NCI-H82 (cell line): ENCODE results near the gene AOC3.

Experiments
- DNase-seq: peaks from one replicate; lab custom pipeline; 2025; lab: John Stamatoyannopoulos, UW

Gene AOC3, protein sequence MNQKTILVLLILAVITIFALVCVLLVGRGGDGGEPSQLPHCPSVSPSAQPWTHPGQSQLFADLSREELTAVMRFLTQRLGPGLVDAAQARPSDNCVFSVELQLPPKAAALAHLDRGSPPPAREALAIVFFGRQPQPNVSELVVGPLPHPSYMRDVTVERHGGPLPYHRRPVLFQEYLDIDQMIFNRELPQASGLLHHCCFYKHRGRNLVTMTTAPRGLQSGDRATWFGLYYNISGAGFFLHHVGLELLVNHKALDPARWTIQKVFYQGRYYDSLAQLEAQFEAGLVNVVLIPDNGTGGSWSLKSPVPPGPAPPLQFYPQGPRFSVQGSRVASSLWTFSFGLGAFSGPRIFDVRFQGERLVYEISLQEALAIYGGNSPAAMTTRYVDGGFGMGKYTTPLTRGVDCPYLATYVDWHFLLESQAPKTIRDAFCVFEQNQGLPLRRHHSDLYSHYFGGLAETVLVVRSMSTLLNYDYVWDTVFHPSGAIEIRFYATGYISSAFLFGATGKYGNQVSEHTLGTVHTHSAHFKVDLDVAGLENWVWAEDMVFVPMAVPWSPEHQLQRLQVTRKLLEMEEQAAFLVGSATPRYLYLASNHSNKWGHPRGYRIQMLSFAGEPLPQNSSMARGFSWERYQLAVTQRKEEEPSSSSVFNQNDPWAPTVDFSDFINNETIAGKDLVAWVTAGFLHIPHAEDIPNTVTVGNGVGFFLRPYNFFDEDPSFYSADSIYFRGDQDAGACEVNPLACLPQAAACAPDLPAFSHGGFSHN

DNA sequence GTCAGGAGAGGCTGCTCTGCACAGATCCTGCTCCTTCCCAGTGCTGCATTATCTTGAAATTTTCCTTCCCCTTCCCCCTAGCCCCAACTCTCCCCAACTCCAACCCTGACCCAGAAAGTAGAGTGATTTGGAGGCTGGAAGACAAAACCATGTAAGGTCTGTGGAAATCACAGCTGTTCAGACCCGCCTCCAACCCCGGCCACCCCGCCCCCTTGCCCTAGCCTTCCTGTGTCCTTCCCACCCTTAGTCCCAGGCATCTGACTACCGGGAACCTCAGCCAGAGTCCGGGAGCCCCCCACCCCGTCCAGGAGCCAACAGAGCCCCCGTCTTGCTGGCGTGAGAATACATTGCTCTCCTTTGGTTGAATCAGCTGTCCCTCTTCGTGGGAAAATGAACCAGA is at the start of gene AOC3:
Gene AOC3, plus strand, starts transcription at position 246 of the 400 bp plus-strand sequence. Its CDS starts 145 bp downstream, at position 391.
- no peak for DNase-seq

DNA sequence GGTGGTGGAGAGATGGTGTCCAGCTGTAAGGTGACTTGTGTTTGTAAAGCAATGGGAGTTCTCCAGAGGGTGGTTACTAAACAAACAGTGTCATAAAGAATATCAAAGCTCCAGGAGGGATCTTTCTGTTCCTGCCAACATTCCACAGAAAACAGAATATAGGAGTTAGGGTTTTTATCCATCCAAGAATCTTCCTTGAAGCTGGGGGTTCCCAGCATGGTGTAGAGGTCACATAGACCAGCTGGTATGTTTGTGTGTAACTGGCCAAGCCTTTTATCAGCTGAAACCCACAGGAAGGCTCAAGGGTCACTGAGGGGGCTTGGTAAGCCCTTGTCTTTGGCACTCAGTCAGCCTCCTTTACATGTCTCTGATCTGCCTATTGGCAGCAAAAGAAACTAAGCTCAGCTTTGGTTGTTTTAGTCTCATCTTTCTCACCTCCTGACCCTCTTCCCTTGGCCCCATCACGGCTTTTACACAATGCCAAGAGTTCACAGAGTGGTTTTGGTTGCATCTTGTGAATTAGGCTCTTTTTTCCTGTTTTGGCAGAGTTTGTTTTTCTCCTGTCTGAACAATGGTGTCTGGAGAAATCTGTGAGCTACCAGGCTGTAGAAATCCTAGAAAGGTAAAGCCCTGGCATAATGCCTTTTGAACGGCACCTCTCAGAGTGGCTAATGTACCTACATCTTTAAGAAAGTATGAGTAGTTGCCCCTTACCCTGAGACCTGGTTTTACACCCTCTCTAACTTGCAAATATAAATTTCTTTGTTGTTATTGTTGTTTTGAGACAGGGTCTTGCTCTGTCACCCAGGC is 47.7 kb upstream of the AOC3 start:
- no peak for DNase-seq

GRCh38 chr17:42804918-42805367 is 46.1 kb upstream of the AOC3 start:
- DNase-seq = no peak

DNA sequence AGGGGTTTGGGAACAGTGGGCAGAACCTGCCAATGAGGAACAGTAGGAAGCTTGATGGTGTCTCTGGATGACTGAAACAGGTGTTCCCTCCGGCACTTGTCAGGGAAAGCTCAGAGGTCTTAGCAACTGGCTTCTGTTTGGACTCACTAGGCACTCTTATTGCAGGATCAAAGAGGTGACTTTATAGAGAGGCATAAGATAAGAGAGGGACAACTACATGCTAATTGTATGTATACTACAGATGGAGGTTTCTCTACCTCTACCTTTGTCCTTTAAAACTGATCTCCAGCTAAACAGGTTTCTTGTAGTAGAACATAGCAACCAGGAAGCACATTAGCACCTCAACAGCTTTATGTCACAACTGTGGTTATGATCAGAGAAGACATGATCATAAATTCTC is 44.8 kb upstream of the AOC3 start:
- DNase-seq = no peak

DNA sequence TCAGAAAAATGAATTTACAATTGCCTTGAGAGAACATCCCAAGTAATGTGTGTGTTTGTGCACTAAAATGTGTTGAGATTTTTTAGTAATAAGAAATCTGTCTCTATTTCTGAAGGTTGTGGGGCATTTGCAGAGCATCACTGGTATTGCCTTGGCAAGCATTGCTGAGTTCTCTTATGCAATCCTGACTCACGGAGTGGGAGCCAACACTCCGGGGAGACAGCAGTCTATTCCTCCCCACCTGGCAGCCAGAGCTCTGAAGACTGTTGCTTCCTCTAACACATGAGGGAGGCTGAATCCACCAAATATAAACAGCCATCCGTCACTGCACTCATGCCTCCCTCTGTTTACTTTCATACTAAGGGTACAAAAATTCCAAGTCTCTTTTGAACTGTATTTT is 41.7 kb upstream of the AOC3 start:
- no peak for DNase-seq

GRCh38 chr17:42814633-42815399 is 36.2 kb upstream of the AOC3 start:
- no peak for DNase-seq

GRCh38 chr17:42817866-42818265 is 33.1 kb upstream of the AOC3 start:
- DNase-seq = no peak

- no peak for DNase-seq
Observed at GRCh38 chr17:42818379-42818778, 32.6 kb upstream of the AOC3 start.

DNA sequence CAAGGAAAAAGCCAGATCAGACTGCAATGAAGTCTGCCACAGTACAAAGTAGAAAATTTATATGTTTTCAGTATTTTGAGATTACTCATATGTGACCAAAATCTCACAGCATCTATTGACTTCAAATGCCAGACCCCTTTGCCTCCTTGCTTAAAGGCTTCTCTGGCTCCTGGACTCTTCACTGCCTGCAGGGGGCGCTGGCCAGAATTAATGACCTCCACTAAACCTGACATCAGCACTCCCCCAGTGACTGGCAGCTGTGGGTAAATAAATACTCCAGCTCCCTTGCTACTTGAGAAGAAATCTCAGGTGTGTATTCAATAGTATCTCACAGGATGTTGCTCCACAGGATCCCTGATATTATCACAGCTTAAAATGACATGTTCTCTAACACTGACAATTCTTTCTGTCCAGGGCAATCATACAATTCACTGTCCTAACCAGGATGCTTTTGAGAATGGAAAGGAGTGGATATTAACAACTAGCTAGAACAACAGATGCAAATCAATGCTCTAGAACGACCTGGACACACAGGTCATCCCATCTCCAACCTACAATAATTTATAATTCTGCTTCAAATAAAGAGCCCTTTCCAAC is 31.0 kb upstream of the AOC3 start:
- peak; percentile 87 for DNase-seq

GRCh38 chr17:42821176-42821575 is 29.8 kb upstream of the AOC3 start:
- no peak for DNase-seq

GRCh38 chr17:42827472-42827871 is 23.5 kb upstream of the AOC3 start:
- no peak for DNase-seq

GRCh38 chr17:42830971-42831370 is 20.0 kb upstream of the AOC3 start:
- no peak for DNase-seq

DNA sequence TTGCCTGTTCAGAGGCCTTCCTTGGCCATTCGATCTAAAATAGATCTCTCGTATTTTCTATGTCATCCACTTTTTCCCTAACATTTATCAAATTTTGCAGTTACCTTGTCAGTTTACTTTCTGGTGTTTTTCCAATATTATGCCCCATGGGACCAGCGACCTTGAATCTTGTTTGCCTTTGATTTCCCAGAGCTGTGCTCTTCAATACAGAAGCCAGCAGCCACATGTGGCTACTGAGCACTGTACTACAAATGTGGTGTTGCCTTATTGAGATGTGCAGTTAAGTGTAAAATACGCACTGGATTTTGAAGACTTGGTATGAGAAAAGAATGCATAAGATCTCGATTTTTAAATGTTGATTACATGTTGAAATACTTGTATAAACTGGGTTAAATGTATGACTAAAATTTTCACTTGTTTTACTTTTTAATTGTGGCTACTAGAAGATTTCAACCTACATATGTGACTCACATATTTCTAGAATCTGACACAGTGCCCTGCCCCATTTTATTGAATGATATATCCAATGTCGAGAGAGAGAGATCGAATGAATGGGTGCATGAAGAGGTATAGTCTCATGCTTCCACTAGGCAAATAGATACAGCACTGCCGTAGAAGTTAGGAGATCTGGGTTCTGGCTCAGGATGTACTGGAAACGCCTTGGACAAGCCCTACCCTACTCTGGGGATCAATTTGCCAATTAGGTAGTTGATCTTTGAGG is 18.6 kb upstream of the AOC3 start:
- DNase-seq = no peak

DNA sequence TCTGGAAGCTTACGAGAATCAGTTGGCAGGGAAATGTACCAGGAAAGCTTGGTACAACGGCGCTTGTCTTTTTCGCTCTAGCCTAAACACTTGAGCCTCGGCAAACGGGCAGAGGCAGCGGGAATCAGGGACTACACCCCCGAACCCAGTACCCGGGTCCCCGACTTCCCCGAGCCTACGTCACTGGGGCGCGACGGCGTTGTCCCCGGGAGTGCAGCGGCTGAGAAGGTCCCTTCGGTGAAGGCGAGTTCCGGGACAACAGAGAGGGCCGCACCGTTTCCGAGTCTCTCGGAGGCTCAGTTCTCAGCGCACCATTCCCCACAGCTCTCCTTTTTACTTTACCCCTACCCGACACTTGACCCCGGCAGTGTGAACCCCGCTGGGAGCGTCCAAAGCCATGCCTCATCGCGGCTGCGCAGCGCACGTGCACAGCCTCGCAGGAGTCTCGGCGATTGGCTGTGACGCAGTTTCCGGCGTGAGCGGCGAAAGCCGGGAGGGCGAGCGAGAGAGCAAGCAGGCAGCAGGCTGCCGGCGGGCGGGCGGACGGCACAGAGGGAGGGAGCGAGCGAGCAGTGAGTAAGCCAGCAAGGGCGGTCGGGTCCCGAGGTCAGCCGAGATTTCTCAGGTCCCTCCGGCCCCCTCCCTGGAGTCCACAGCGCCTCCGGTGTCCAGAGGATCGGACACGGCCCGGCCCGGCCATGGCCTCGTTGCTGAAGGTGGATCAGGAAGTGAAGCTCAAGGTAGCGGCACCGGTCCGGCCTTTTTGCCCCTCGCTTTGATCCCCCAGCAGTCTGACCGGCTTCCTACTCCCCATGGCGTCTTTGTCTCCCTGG is 17.8 kb upstream of the AOC3 start, which contains the start of gene PSME3:
Gene PSME3, plus strand, starts transcription at position 464 of the 833 bp plus-strand sequence. Its CDS starts 235 bp downstream, at position 699.
- peak; percentile 90 for DNase-seq

DNA sequence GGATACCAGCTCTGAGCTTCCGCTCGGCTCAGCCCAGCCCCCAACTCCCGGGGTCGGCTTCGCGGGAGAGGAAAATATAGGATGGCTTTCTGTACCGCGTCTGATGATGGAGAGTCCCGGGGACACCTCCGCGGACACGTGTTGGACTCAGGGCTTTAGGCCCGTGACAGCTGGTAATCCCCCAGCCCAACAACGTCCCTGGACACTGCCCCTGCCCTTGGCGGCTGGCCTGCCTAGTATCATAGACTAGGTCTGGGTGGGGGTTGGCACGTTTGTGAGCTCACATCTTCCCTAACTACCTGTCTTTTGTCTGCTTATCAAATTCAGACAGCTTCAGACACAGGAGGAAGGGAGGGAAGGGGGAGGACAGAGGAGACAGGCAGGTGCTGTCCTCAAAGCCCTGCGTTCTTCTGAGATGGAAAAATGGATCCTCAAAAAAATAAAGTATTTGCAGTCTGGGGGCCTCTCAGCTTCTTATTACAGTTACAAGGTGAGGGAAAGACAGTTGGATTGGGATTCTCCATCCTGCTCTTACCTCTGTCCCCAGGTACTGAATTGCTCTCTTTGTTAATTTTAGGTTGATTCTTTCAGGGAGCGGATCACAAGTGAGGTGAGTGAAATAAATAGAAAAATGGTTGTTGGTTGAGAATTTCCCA is 17.1 kb upstream of the AOC3 start:
- DNase-seq = peak; percentile 64

DNA sequence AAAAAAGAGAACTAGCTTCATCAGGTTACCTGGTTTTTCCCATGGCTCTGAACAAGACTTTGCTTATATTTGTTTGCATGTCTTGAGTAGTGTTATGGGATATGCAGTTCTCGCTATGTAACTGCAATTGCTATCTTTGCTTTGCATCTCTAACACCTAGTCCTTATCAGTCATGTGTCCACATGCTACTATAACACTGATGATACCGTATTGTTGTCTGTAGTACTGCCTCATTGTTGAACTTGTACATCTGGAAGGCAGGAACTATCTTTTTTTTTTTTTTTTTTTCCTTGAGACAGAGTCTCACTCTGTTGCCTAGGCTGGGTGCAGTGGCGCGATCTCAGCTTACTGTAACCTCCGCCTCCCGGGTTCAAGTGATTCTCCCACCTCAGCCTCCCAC is 15.3 kb upstream of the AOC3 start:
- no peak for DNase-seq

DNA sequence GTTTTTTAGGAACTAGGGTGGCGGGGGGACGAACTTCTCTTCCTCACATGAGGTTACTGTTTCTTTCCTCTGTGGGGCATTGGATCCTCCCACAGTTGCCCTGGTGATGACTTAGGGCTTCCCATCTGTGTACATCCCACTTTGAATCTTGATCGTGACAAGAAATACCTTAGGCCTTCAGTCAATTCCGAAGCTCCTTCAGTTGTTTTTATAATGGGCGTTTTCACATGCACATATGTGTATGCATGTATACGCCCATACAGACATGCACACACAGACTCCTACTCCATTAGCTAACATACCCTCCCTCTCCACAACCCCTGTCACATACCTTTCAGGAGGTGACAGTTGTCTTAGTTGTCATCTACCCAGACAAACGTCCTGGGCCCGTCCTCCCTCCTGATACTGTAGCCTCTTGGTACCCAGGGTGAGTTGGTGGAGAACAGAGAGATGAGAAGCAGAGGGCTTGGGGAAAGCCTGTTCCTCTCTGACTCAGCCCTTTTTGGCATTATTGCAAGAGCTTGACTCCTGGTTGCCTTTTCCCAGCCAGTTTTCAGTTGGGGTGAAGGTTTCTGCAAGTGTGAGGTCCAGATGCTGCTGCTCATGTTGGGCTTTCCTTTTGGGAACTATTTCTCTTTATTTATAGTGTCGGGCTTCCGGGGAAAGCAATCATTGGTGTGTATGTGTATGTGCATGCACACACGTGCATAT is 8.9 kb upstream of the AOC3 start:
- DNase-seq = no peak

- DNase-seq = peak; percentile 71
Observed at GRCh38 chr17:42843358-42843934, 7.6 kb upstream of the AOC3 start.
